Endothelial cell of umbilical vein (primary cell): ENCODE measurements around the gene CD84. TPM values are rescaled to one million over a fixed set of nuclear protein-coding genes. Genes with fewer than 3 reads are reported as not detected.

Experiments
- BruUV-seq: library from RNA; stranded (reverse); fragments of 400-500 nt; replicated peaks from 2 replicates; lab custom pipeline; 2021; lab: Mats Ljungman, UMichigan
- CTCF ChIA-PET: fragments of 300-600, 350-600 bp; sonication (Branson Sonifier 250); formaldehyde crosslinking; loops from one replicate; lab custom pipeline; 2021; ENCODE audit warnings: antibody characterized with exemption, inconsistent platforms; lab: Charles Lee
- POLR2A ChIA-PET: fragments of 300-600, 350-600 bp; sonication (Branson Sonifier 250); formaldehyde crosslinking; loops from one replicate; lab custom pipeline; 2021; ENCODE audit warnings: antibody characterized with exemption, inconsistent platforms; lab: Charles Lee
- DNase-seq: peaks from one replicate; pipeline ENCODE4 v3.0.0-alpha.2; 2011; ENCODE audit warnings: low read depth, low spot score
- FAIRE-seq: peaks from 2 replicates; lab custom pipeline; 2011; peaks lifted over from hg19 to GRCh38; lab: Jason Lieb, UNC
- H2AFZ ChIP-seq: 2 replicates; pipeline ENCODE4 v1.6.0; 2012; ENCODE audit warnings: low read depth, low read length, control low read depth, inconsistent platforms
- H3K27ac ChIP-seq: 2 replicates; pipeline ENCODE4 v1.5.1; 2011; ENCODE audit warnings: low read depth, mild to moderate bottlenecking, control low read depth, low read length, moderate library complexity; ENCODE audit not compliant: insufficient read depth
- H3K27me3 ChIP-seq, 2 experiments: 2 replicates each; pipeline versions ENCODE4 v1.6.0 to v1.6.1; 2011; ENCODE audit warnings: low read length in 2 of 2, mixed read lengths in 1 of 2; ENCODE audit not compliant: control insufficient read depth in 2 of 2, insufficient read depth in 2 of 2
- H3K36me3 ChIP-seq, 2 experiments: 2 replicates in 1 of 2; 3 replicates in 1 of 2; pipeline ENCODE4 v1.5.1; 2011; ENCODE audit warnings: low read length in 2 of 2, mild to moderate bottlenecking in 1 of 2, moderate library complexity in 1 of 2; ENCODE audit not compliant: control insufficient read depth in 2 of 2, insufficient read depth in 2 of 2; ENCODE audit errors: extremely low read depth in 1 of 2
- H3K4me1 ChIP-seq: 3 replicates; pipeline ENCODE4 v1.5.1; 2011; ENCODE audit warnings: mild to moderate bottlenecking, low read length; ENCODE audit not compliant: control insufficient read depth, insufficient read depth; ENCODE audit errors: extremely low read depth
- H3K4me2 ChIP-seq: 2 replicates; pipeline ENCODE4 v1.6.1; 2011; ENCODE audit warnings: low read length, control low read depth, mixed read lengths; ENCODE audit not compliant: insufficient read depth
- H3K4me3 ChIP-seq, 3 experiments: fragments of 200-600 bp in 1 of 3; sonication (generic), shearing (Covaris generic) in 1 of 3; replicated peaks in 1 of 3; 2 replicates each; pipeline ENCODE4 v1.5.1; 2011 to 2016; ENCODE audit warnings: control low read depth in 3 of 3, low read length in 3 of 3, mild to moderate bottlenecking in 2 of 3, inconsistent platforms in 1 of 3, low read depth in 1 of 3, moderate library complexity in 1 of 3; ENCODE audit not compliant: insufficient read depth in 1 of 3
- H3K79me2 ChIP-seq: 2 replicates; pipeline ENCODE4 v1.6.0; 2012; ENCODE audit warnings: low read length, inconsistent platforms; ENCODE audit not compliant: control insufficient read depth, insufficient read depth
- H3K9ac ChIP-seq: replicated peaks from 2 replicates; pipeline ENCODE3; 2011; ENCODE audit warnings: low read length, control low read depth; ENCODE audit not compliant: insufficient read depth; ENCODE audit errors: extremely low read depth
- H3K9me1 ChIP-seq: replicated peaks from 3 replicates; pipeline ENCODE4 v1.6.0; 2011; ENCODE audit warnings: mild to moderate bottlenecking, low read length; ENCODE audit not compliant: control insufficient read depth, insufficient read depth; ENCODE audit errors: extremely low read depth
- H3K9me3 ChIP-seq: replicated peaks from 2 replicates; pipeline ENCODE4 v1.5.1; 2012; ENCODE audit warnings: low read length, inconsistent platforms; ENCODE audit not compliant: control insufficient read depth, insufficient read depth
- H4K20me1 ChIP-seq: replicated peaks from 2 replicates; pipeline ENCODE3; 2011; ENCODE audit warnings: mild to moderate bottlenecking, low read length; ENCODE audit not compliant: control insufficient read depth, insufficient read depth; ENCODE audit errors: extremely low read depth
- EZH2 ChIP-seq: IDR thresholded peaks from 2 replicates; pipeline ENCODE4 v1.6.1; 2012; ENCODE audit warnings: borderline replicate concordance, low read depth, mild to moderate bottlenecking, moderate library complexity, low read length, inconsistent platforms; ENCODE audit not compliant: severe bottlenecking
- FOS ChIP-seq: IDR thresholded peaks from 2 replicates; pipeline ENCODE4 v1.6.1; 2011; ENCODE audit warnings: mild to moderate bottlenecking, low read length, moderate library complexity, borderline replicate concordance; ENCODE audit not compliant: insufficient read depth
- GATA2 ChIP-seq: IDR thresholded peaks from 2 replicates; pipeline ENCODE4 v1.7.0; 2011; ENCODE audit warnings: low read depth, mild to moderate bottlenecking, moderate library complexity, mixed read lengths, low read length; ENCODE audit not compliant: insufficient read length, insufficient read depth
- JUN ChIP-seq: IDR thresholded peaks from 2 replicates; pipeline ENCODE4 v1.6.1; 2011; ENCODE audit warnings: borderline replicate concordance, low read depth; ENCODE audit not compliant: insufficient read length, insufficient read depth
- MYC ChIP-seq: IDR thresholded peaks from one replicate; pipeline ENCODE4 v1.6.1; 2011; ENCODE audit warnings: mild to moderate bottlenecking, low read depth, low read length
- POLR2A ChIP-seq: IDR thresholded peaks from 2 replicates; pipeline ENCODE4 v1.6.1; 2012; ENCODE audit warnings: low read depth, mild to moderate bottlenecking, control low read depth, low read length
- POLR2AphosphoS5 ChIP-seq: IDR thresholded peaks from 2 replicates; pipeline ENCODE4 v1.6.1; 2012; ENCODE audit warnings: low read depth, mild to moderate bottlenecking, control low read depth, low read length, moderate library complexity; ENCODE audit not compliant: insufficient read depth
- dilution Hi-C: fragments of 300-500 bp; cut with MboI; formaldehyde crosslinking; loops from one replicate; pipeline ENCODE4 v1.15.0; 2019; ENCODE audit warnings: low sequenced_read_pairs; ENCODE audit not compliant: extremely low pct_ligation_motif_present
- intact Hi-C: fragments of 100-400 bp; cut with micrococcal nuclease; formaldehyde crosslinking; loops from one replicate; pipeline ENCODE4 v1.10.0; 2022
- polyA plus RNA-seq, 4 experiments: library from polyadenylated mRNA; depleted of rRNA in 3 of 4; stranded (reverse) in 3 of 4; unstranded in 1 of 4; fragments of >200 nt; gene quantifications; 2 replicates each; pipeline versions ENCODE4 v1.2.1 to v1.2.3, GENCODE V29; 2011 to 2012; ENCODE audit warnings: missing spikeins in 1 of 4
- total RNA-seq: library from RNA; stranded (reverse); gene quantifications from 2 replicates; pipeline ENCODE4 v1.2.3, GENCODE V29; 2021
- TF ChIP-seq, protein P1 (sequence below), 2 donors: IDR thresholded peaks; 1 replicate in 1 of 2; 2 replicates in 1 of 2; pipeline ENCODE4 v1.5.1; 2011; ENCODE audit warnings: low read length in 2 of 2, mild to moderate bottlenecking in 2 of 2, moderate library complexity in 2 of 2, control low read depth in 1 of 2, inconsistent platforms in 1 of 2, low read depth in 1 of 2; ENCODE audit not compliant: insufficient read depth in 1 of 2; ENCODE audit errors: extremely low read depth in 1 of 2
- TF ChIP-seq, protein P2 (sequence below): IDR thresholded peaks from 2 replicates; pipeline ENCODE4 v1.6.1; 2011; ENCODE audit not compliant: insufficient read depth, insufficient read length

CD84 gene
- total and polyA plus RNA-seq, 2 donors (not counting 3 experiments of a cell fraction or from before 2014, with no cell fraction given), result not detected

DNA sequence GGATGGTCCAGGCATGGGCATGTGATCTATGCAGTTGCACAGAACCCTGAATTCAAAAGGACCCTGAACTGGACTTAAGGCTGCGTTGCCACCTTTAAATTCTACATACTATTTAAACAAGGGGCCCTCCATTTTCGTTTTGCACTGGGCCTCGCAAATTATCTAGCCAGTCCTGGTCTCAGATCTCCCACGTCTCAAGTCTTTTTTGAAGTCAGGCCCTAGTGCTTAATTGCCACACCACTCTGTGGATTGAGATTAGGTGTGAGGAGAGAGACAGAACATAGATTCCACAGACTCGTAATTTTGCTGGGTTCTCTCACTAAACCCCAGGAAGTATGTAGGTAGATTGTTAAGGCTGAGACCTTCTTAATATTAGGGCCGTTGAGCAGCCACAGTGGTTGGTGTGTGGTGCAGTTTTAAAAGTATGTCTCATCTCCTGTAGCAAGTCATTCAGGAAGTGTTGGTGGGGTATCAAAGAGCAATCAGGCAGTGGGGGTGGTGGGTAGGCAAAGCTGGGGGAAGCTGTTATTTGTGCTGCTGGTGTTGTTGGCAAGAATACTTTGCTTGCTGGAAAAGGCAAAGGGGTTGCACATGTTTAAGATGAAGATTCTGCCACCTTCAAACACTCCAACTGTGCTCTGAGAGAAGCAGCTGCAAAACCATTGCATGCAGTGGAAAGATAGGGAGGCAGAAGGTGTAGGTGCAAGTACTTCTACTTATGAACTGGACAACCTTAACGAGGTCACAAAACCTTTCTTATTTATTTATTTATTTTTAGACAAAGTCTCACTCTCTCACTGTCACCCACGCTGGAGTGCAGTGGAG is 11.2 kb downstream of the CD84 start:
- H3K9ac ChIP-seq, result no peak overlapping the region
- H3K4me3 ChIP-seq, result no peak overlapping the region
- intact Hi-C loops, result no loop called here
- H3K36me3 ChIP-seq, result no peaks in the 10 kb centered on the region
- no peak for FAIRE-seq
- H3K9me3 ChIP-seq, result no peaks in the 10 kb centered on the region
- no peak overlapping the region for H3K27ac ChIP-seq
- H3K4me2 ChIP-seq, result no peak overlapping the region
- ChIA-PET CTCF (no interaction called here), POLR2A (no interaction called here)
- no peaks in the 10 kb centered on the region for H4K20me1 ChIP-seq
- H2AFZ ChIP-seq, result no peak overlapping the region
- no peak for DNase-seq
- H3K27me3 ChIP-seq, result no peaks in the 10 kb centered on the region
- H3K9me1 ChIP-seq, result no peaks in the 10 kb centered on the region
- no TSS peak for BruUV-seq
- no peaks in the 10 kb centered on the region for H3K4me1 ChIP-seq
- dilution Hi-C loops, result no loop called here
- no peak for TF ChIP-seq POLR2A
- no peak for TF ChIP-seq JUN
- TF ChIP-seq MYC, result no peak
- TF ChIP-seq, protein P1, sequence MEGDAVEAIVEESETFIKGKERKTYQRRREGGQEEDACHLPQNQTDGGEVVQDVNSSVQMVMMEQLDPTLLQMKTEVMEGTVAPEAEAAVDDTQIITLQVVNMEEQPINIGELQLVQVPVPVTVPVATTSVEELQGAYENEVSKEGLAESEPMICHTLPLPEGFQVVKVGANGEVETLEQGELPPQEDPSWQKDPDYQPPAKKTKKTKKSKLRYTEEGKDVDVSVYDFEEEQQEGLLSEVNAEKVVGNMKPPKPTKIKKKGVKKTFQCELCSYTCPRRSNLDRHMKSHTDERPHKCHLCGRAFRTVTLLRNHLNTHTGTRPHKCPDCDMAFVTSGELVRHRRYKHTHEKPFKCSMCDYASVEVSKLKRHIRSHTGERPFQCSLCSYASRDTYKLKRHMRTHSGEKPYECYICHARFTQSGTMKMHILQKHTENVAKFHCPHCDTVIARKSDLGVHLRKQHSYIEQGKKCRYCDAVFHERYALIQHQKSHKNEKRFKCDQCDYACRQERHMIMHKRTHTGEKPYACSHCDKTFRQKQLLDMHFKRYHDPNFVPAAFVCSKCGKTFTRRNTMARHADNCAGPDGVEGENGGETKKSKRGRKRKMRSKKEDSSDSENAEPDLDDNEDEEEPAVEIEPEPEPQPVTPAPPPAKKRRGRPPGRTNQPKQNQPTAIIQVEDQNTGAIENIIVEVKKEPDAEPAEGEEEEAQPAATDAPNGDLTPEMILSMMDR (IDR thresholded peaks at IDR 0.05; ENCODE audit: extremely low read depth in 1 of 2, insufficient read depth in 1 of 2, low read depth in 1 of 2, low read length in 2 of 2), result no peak
- no peak for TF ChIP-seq POLR2AphosphoS5
- no peak for TF ChIP-seq GATA2
- TF ChIP-seq FOS, result no peak
- TF ChIP-seq, protein P2, sequence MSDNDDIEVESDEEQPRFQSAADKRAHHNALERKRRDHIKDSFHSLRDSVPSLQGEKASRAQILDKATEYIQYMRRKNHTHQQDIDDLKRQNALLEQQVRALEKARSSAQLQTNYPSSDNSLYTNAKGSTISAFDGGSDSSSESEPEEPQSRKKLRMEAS, result no peak
- TF ChIP-seq EZH2, result no peak
- H3K79me2 ChIP-seq, result no peaks in the 10 kb centered on the region
